SK-N-SH (cell line): Measurements from ENCODE around the gene SNX10. TPM values are rescaled to one million over a fixed set of nuclear protein-coding genes. Genes with fewer than 3 reads are reported as not detected.

Experiments used
- CTCF ChIA-PET: fragments of 300-600, 350-600 bp; formaldehyde crosslinking; extraction: SDS; loops from one replicate; lab custom pipeline; 2021; lab: Yijun Ruan, JAX
- POLR2A ChIA-PET: fragments of 350-600 bp; sonication (Branson Sonifier 250); formaldehyde crosslinking; extraction: SDS; loops from one replicate; lab custom pipeline; 2020; ENCODE audit warnings: antibody characterized with exemption, inconsistent platforms; lab: Yijun Ruan, JAX
- DNase-seq: peaks from one replicate; pipeline ENCODE4 v3.0.0; 2012
- H2AFZ ChIP-seq: fragments of 200-600 bp; sonication (generic); 2 replicates; pipeline ENCODE4 v1.8.1; 2016; ENCODE audit warnings: antibody characterized with exemption, mild to moderate bottlenecking, low read depth
- H3F3A ChIP-seq: fragments of 200-600 bp; sonication (generic); replicated peaks from 2 replicates; pipeline ENCODE3; 2016; ENCODE audit warnings: antibody characterized with exemption, mild to moderate bottlenecking; ENCODE audit not compliant: insufficient read depth
- H3K27ac ChIP-seq, 2 experiments: fragments of 200-500 bp in 1 of 2; fragments of 200-600 bp in 1 of 2; sonication (Bioruptor generic) in 1 of 2; sonication (generic), shearing (Covaris generic) in 1 of 2; 2 replicates each; pipeline versions ENCODE4 v1.5.1 to v1.6.1; 2014 to 2016; ENCODE audit warnings: low read depth in 2 of 2, inconsistent platforms in 1 of 2, low read length in 1 of 2, mild to moderate bottlenecking in 1 of 2, mixed read lengths in 1 of 2
- H3K27me3 ChIP-seq: fragments of 200-600 bp; sonication (generic), shearing (Covaris generic); 2 replicates; pipeline ENCODE4 v1.6.1; 2016; ENCODE audit warnings: mixed run types; ENCODE audit not compliant: insufficient read depth
- H3K36me3 ChIP-seq, 2 experiments: fragments of 200-500 bp in 1 of 2; fragments of 200-600 bp in 1 of 2; sonication (Bioruptor generic) in 1 of 2; sonication (generic) in 1 of 2; replicated peaks in 1 of 2; 2 replicates each; pipeline versions ENCODE3 to v1.5.1; 2014 to 2016; ENCODE audit warnings: low read length in 1 of 2, mild to moderate bottlenecking in 1 of 2; ENCODE audit not compliant: insufficient read depth in 2 of 2, control insufficient read depth in 1 of 2
- H3K4me1 ChIP-seq, 2 experiments: fragments of 200-500 bp in 1 of 2; fragments of 200-600 bp in 1 of 2; sonication (Bioruptor generic) in 1 of 2; sonication (generic), shearing (Covaris generic) in 1 of 2; 2 replicates each; pipeline versions ENCODE4 v1.5.1 to v1.6.1; 2014 to 2016; ENCODE audit warnings: low read depth in 1 of 2, low read length in 1 of 2, mixed run types in 1 of 2; ENCODE audit not compliant: insufficient read depth in 2 of 2, control insufficient read depth in 1 of 2
- H3K4me2 ChIP-seq: fragments of 200-600 bp; sonication (generic), shearing (Covaris generic); 2 replicates; pipeline ENCODE4 v1.6.1; 2017; ENCODE audit warnings: mixed run types
- H3K4me3 ChIP-seq, 2 experiments: fragments of 200-500 bp in 1 of 2; fragments of 200-600 bp in 1 of 2; sonication (Bioruptor generic) in 1 of 2; sonication (generic), shearing (Covaris generic) in 1 of 2; 2 replicates each; pipeline versions ENCODE4 v1.5.1 to v1.8.1; 2014 to 2016; ENCODE audit warnings: low read depth in 2 of 2, inconsistent platforms in 1 of 2, low read length in 1 of 2, mild to moderate bottlenecking in 1 of 2, mixed read lengths in 1 of 2, moderate library complexity in 1 of 2
- H3K79me2 ChIP-seq: fragments of 200-600 bp; sonication (generic); 2 replicates; pipeline ENCODE4 v1.8.1; 2017; ENCODE audit warnings: mild to moderate bottlenecking; ENCODE audit not compliant: insufficient read depth
- H3K9ac ChIP-seq: fragments of 200-600 bp; sonication (generic); 2 replicates; pipeline ENCODE4 v1.6.1; 2017; ENCODE audit warnings: mixed run types
- H3K9me2 ChIP-seq: fragments of 200-600 bp; sonication (generic); 2 replicates; pipeline ENCODE4 v1.6.1; 2017; ENCODE audit warnings: mixed run types
- H3K9me3 ChIP-seq: fragments of 200-600 bp; sonication (generic); 2 replicates; pipeline ENCODE4 v1.6.1; 2017; ENCODE audit warnings: mixed run types, mild to moderate bottlenecking, moderate library complexity
- H4K20me1 ChIP-seq: fragments of 200-600 bp; sonication (generic); 2 replicates; pipeline ENCODE4 v1.6.1; 2017; ENCODE audit warnings: mild to moderate bottlenecking, mixed run types; ENCODE audit not compliant: insufficient read depth
- CHD2 ChIP-seq: fragments of 150-350 bp; IDR thresholded peaks from 2 replicates; pipeline ENCODE4 v1.6.1; 2018; ENCODE audit warnings: low read length; ENCODE audit not compliant: partially characterized antibody
- FOSL2 ChIP-seq: IDR thresholded peaks from 2 replicates; pipeline ENCODE4 v1.4.0; 2012; ENCODE audit warnings: low read depth, mild to moderate bottlenecking, moderate library complexity, borderline replicate concordance
- FOXM1 ChIP-seq: IDR thresholded peaks from 2 replicates; pipeline ENCODE4 v1.4.0; 2012; ENCODE audit warnings: low read depth, mild to moderate bottlenecking
- GABPA ChIP-seq: IDR thresholded peaks from 2 replicates; pipeline ENCODE4 v1.4.0; 2012; ENCODE audit warnings: low read depth, mild to moderate bottlenecking
- GATA2 ChIP-seq: sonication (generic); formaldehyde crosslinking; IDR thresholded peaks from 2 replicates; pipeline ENCODE4 v1.5.0; 2020; ENCODE audit warnings: mild to moderate bottlenecking, missing genetic modification reagents
- MEF2A ChIP-seq: IDR thresholded peaks from 2 replicates; pipeline ENCODE4 v1.4.0; 2012; ENCODE audit warnings: low read depth, borderline replicate concordance
- NFIC ChIP-seq: IDR thresholded peaks from 2 replicates; pipeline ENCODE4 v1.4.0; 2012; ENCODE audit warnings: borderline replicate concordance
- RFX5 ChIP-seq: IDR thresholded peaks from 2 replicates; pipeline ENCODE4 v1.6.1; 2012; ENCODE audit warnings: mild to moderate bottlenecking, improper control_type of control experiment, low read length
- YY1 ChIP-seq: IDR thresholded peaks from 2 replicates; pipeline ENCODE4 v1.4.0; 2012; ENCODE audit warnings: low read depth, mild to moderate bottlenecking
- ZBTB33 ChIP-seq: IDR thresholded peaks from 2 replicates; pipeline ENCODE4 v1.4.0; 2012; ENCODE audit warnings: low read depth, borderline replicate concordance
- WGBS: methylation state at CpG from one replicate; pipeline ENCODE4 v1.1.6; 2017; ENCODE audit warnings: low lambda C conversion rate; 5-methylcytosine and 5-hydroxymethylcytosine counted together
- polyA plus RNA-seq, 3 experiments: library from polyadenylated mRNA; depleted of rRNA; stranded (reverse); fragments of >200 nt; gene quantifications; 2 replicates each; pipeline ENCODE4 v1.2.3, GENCODE V29; 2012
- TF ChIP-seq, protein P1 (sequence below): IDR thresholded peaks from 2 replicates; pipeline ENCODE4 v1.4.0; 2012; ENCODE audit warnings: low read depth, borderline replicate concordance
- TF ChIP-seq, protein P2 (sequence below): fragments of 200-600 bp; sonication (generic); IDR thresholded peaks from 2 replicates; pipeline ENCODE4 v1.6.1; 2017; ENCODE audit warnings: antibody characterized with exemption, mild to moderate bottlenecking, moderate library complexity

Gene SNX10
- polyA plus RNA-seq, 1 of the 3 experiments (the other 2 are of a cell fraction) = 0.02 TPM

DNA sequence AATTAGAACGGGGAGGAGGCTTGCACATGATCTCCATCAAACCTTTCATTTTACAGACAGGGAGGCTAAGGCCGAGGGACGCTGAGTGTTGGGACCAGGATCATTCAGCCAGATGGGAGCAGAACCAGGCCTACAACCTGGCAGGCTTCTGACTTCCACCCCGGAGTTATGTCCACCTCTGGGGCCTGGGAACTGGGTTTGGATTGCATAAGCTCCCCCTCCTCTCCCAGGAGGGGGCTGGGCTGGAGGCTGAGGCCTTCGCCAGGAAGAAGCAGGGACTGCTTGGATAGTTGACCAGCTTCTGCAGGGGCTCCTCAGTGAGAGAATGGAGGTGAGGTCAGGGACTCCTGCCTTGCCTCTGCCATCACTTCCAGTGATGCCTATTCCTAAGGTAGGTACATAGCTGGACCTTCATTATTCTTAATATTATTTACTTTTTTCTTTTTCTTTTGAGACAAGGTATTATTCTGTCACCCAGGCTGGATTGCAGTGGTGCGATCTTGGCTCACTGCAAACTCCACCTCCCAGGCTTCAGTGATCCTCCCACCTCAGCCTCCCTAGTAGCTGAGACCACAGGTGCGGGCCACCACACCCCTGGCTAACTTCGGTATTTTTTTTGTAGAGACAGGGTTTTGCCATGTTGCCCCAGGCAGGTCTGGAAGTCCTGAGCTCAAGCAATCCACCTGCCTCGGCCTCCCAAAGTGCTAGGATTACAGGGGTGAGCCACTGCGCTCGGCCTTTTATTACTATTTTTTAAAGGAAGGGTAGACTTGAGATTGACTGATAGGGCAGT, 1.3 kb downstream of the SNX10 start:
- Histone ChIP-seq H3K27me3 (no peaks in the 10 kb centered on the region), H3K9me3 (no peaks in the 10 kb centered on the region), H3K36me3 (no peaks in the 10 kb centered on the region), H3F3A (no peaks in the 10 kb centered on the region), H3K79me2 (no peaks in the 10 kb centered on the region), H2AFZ (no peak overlapping the region), H3K4me3 (no peak overlapping the region), H3K27ac (no peak overlapping the region), H3K4me1 (peaks cover 0 to 9% of the 10 kb centered on the region in 2 experiments; a peak in 1 of 4 replicates), H3K9ac (no peak overlapping the region), H3K4me2 (no peak overlapping the region), H4K20me1 (no peaks in the 10 kb centered on the region), H3K9me2 (no peaks in the 10 kb centered on the region)
- DNase-seq = peak; percentile 34
- no peak for TF ChIP-seq CHD2
- TF ChIP-seq, protein P1, sequence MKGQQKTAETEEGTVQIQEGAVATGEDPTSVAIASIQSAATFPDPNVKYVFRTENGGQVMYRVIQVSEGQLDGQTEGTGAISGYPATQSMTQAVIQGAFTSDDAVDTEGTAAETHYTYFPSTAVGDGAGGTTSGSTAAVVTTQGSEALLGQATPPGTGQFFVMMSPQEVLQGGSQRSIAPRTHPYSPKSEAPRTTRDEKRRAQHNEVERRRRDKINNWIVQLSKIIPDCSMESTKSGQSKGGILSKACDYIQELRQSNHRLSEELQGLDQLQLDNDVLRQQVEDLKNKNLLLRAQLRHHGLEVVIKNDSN = no peak
- WGBS = 83% methylated on average over 10 of the region's 11 CpGs
- ChIA-PET CTCF (interaction anchor here (0.9 to 1.7 kb wide), 3 partner anchors 72 to 374 kb away, joined by 4 to 5 read pairs (median 4); no protein-coding TSS in a partner anchor), POLR2A (no interaction called here)

- Histone ChIP-seq H3K4me3 (no peak overlapping the region), H3K36me3 (no peaks in the 10 kb centered on the region), H3K4me1 (peaks cover 0 to 9% of the 10 kb centered on the region in 2 experiments; a peak in 1 of 4 replicates), H3K4me2 (no peak overlapping the region), H3F3A (no peaks in the 10 kb centered on the region), H3K27ac (no peak overlapping the region), H3K9ac (no peak overlapping the region), H3K9me2 (no peaks in the 10 kb centered on the region), H3K79me2 (no peaks in the 10 kb centered on the region), H3K9me3 (no peaks in the 10 kb centered on the region), H4K20me1 (no peaks in the 10 kb centered on the region), H3K27me3 (no peaks in the 10 kb centered on the region), H2AFZ (0 out of 2 replicates have a peak overlapping the region, but pooled peaks have one; percentile 1)
- ChIA-PET POLR2A (no interaction called here), CTCF (interaction anchor here (0.5 to 1.7 kb wide), 3 partner anchors 374 to 1060 kb away, joined by 4 to 5 read pairs (median 4); no protein-coding TSS in a partner anchor)
- no peak for DNase-seq
- no peak for TF ChIP-seq RFX5
- TF ChIP-seq NFIC = no peak
- TF ChIP-seq FOSL2 = no peak
- TF ChIP-seq FOXM1 = no peak
- no peak for TF ChIP-seq CHD2
- TF ChIP-seq YY1 = no peak
- TF ChIP-seq GATA2 (CRISPR knock-in tag) = no peak
- TF ChIP-seq, protein P2, sequence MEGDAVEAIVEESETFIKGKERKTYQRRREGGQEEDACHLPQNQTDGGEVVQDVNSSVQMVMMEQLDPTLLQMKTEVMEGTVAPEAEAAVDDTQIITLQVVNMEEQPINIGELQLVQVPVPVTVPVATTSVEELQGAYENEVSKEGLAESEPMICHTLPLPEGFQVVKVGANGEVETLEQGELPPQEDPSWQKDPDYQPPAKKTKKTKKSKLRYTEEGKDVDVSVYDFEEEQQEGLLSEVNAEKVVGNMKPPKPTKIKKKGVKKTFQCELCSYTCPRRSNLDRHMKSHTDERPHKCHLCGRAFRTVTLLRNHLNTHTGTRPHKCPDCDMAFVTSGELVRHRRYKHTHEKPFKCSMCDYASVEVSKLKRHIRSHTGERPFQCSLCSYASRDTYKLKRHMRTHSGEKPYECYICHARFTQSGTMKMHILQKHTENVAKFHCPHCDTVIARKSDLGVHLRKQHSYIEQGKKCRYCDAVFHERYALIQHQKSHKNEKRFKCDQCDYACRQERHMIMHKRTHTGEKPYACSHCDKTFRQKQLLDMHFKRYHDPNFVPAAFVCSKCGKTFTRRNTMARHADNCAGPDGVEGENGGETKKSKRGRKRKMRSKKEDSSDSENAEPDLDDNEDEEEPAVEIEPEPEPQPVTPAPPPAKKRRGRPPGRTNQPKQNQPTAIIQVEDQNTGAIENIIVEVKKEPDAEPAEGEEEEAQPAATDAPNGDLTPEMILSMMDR = no peak
- no peak for TF ChIP-seq GABPA
- TF ChIP-seq MEF2A = no peak
- no peak for TF ChIP-seq ZBTB33
- WGBS = 56% methylated on average over 6 of the region's 6 CpGs
Observed at GRCh38 chr7:26293569-26294308, 2.1 kb downstream of the SNX10 start.
